C4-2B (cell line): ENCODE data around the gene PIK3C2G.

ENCODE experiments used
- H3K27ac ChIP-seq: fragments of 450-650 bp; 2 replicates; pipeline ENCODE4 v1.5.1; 2017
- ZFX ChIP-seq: fragments of 450-650 bp; IDR thresholded peaks from 2 replicates; pipeline ENCODE4 v1.6.1; 2017
- TF ChIP-seq, protein P1 (sequence below): fragments of 450-650 bp; conservative IDR thresholded peaks from 2 replicates; pipeline ENCODE4 v1.5.1; 2017; ENCODE audit warnings: mild to moderate bottlenecking

Gene PIK3C2G

DNA sequence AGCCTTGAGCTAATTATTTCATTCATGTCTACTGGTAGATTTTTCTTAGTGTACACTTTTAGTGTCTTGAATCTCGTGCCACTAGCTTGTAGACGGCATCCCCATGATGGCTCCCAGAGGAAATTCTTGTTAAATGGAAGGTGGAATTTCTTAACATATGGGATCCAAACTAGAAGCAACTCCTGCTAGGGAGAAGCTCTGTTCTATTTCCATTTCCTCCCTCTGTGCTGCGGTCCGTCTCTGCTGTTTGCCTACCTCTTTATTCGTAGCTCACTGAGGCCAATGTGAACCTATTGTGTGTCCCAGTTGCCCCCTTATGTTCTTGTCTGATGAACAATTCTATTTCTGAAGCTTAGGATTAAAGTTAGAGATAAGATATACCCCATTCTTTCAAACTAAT, 588 bp downstream of the PIK3C2G start:
- no peak for TF ChIP-seq ZFX
- H3K27ac ChIP-seq: no peak overlapping the region

DNA sequence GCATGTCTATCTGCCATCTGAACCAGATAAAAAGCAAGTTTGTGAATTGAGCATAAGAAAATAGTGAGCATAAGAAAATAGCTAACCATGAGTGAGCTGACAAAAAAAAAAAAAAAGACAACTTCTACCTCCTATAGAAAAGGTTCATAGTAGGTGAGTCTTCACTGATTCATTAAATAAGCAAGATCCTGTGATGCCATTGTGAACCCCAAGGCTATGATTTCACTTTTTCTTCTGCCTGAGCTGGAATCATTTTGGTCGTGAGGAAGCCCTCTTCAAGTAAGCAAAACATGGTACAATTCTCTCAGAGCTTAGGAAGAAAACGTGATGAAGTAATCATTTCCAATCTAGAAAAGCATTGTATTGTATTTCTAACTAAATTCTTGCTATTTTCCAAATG, 1.2 kb downstream of the PIK3C2G start:
- TF ChIP-seq ZFX: no peak
- TF ChIP-seq, protein P1, sequence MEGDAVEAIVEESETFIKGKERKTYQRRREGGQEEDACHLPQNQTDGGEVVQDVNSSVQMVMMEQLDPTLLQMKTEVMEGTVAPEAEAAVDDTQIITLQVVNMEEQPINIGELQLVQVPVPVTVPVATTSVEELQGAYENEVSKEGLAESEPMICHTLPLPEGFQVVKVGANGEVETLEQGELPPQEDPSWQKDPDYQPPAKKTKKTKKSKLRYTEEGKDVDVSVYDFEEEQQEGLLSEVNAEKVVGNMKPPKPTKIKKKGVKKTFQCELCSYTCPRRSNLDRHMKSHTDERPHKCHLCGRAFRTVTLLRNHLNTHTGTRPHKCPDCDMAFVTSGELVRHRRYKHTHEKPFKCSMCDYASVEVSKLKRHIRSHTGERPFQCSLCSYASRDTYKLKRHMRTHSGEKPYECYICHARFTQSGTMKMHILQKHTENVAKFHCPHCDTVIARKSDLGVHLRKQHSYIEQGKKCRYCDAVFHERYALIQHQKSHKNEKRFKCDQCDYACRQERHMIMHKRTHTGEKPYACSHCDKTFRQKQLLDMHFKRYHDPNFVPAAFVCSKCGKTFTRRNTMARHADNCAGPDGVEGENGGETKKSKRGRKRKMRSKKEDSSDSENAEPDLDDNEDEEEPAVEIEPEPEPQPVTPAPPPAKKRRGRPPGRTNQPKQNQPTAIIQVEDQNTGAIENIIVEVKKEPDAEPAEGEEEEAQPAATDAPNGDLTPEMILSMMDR: no peak
- no peak overlapping the region for H3K27ac ChIP-seq

DNA sequence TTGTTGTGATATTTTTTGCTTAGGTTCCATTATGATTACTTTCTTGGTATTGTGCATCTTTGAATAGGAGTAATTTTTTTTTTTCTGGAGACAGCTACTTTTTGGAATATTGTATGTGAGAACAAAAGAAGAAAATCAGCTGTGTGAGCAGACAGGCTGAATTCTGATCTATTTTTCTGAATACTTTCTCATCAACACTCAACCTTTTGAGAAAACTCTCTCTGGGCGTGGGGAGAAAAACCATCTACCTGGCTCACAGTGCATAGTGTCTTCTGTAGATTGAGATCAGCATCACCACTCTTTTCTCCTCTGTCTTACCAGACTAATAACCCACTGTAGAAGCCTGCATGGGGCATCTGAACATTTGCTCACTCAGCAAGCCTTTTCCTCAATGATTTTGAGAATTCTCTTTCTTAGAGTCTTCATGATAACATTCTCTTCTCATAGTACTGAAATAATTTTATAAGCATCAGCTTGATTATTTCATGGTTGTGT, 3.3 kb downstream of the PIK3C2G start:
- TF ChIP-seq, protein P1: no peak
- TF ChIP-seq ZFX: no peak
- H3K27ac ChIP-seq: no peak overlapping the region

DNA sequence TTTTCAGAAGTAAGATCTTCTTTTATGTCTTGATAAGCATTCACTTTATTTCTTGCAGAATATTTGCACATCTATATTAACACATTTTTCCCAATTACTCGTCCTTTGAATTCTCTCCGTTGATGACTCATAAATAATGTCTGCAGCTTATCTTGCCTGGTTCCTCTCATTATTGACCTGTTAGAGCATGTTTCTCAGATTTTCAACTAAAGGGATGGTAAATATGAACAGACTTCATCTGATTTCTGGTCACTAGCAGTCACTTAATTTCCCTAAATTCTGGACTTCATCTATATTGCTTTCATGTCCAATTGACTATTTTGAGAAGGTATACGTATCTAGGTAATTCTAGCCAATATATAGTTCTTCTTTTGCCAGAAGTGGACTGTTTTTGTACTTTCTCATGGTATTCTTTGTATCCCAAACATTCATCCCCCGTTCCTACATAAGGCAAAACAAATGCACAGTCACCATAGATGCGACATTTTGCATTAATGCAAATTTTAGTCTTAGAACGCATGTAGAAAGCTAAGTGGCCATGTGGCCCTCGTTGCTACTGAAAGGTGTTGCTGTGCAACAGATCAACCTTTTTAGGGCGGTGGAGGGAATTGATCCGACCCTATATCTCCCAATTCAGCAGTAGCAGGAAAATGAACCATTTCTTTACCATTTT, 6.2 kb downstream of the PIK3C2G start:
- no peak for TF ChIP-seq ZFX
- TF ChIP-seq, protein P1: no peak
- no peak overlapping the region for H3K27ac ChIP-seq

GRCh38 chr12:18270958-18271460, 9.7 kb downstream of the PIK3C2G start:
- TF ChIP-seq, protein P1: no peak
- H3K27ac ChIP-seq: no peak overlapping the region

DNA sequence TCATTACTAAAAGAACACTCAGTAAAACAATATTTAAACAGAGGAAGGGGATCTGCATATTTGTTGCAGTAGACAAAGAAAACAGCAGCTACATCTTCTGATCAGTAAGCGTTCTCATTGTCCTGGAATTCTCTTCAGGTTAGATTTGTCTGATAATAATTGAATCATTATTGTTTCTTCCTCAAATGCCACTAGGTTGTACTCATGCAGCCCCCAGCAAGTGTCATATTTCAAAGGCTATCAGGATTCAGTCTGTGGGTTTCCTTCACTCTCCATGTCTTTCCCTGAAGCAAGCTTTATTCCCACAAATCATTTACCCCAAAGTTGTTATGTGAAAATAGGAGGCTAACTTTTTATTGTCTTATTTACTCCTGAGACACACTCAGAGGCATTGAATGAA, 14.7 kb downstream of the PIK3C2G start:
- no peak overlapping the region for H3K27ac ChIP-seq
- TF ChIP-seq ZFX: no peak
- TF ChIP-seq, protein P1: no peak

DNA sequence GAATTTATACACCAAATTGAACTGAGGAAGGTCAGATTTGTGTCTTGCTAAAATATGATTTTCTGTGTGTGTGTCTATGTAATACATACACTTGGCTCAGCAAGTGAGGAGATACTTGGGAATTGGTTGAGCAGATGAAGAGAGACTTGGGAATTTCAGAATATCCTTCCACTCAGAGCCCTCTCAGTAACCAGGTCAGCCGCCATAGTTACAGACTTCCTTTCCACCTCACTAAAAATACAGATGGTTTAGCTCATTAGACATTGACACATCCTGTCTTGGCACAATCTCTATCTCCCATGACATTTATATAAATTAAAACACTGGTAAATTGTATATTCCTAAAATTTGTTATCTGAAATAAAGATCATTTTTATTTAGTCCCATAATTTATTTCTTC, 15.9 kb downstream of the PIK3C2G start:
- TF ChIP-seq ZFX: no peak
- TF ChIP-seq, protein P1: no peak
- no peak overlapping the region for H3K27ac ChIP-seq

- TF ChIP-seq, protein P1: no peak
- TF ChIP-seq ZFX: no peak
- no peak overlapping the region for H3K27ac ChIP-seq
Measured at GRCh38 chr12:18280728-18281127, 19.4 kb downstream of the PIK3C2G start.
